NOMO-1 treated with DMSO at 0.1 percent for 48 hours (cell line): ENCODE measurements around the gene ASXL1.
"Not testable (repeated sequence)": the region's sequence is repeated elsewhere in the genome, so short reads cannot be mapped to it uniquely, and the experiment has no call there.

Experiments
- DNase-seq: peaks from one replicate; lab custom pipeline; 2025; ENCODE audit not compliant: unreplicated experiment; lab: John Stamatoyannopoulos, UW

The ASXL1 gene

DNA sequence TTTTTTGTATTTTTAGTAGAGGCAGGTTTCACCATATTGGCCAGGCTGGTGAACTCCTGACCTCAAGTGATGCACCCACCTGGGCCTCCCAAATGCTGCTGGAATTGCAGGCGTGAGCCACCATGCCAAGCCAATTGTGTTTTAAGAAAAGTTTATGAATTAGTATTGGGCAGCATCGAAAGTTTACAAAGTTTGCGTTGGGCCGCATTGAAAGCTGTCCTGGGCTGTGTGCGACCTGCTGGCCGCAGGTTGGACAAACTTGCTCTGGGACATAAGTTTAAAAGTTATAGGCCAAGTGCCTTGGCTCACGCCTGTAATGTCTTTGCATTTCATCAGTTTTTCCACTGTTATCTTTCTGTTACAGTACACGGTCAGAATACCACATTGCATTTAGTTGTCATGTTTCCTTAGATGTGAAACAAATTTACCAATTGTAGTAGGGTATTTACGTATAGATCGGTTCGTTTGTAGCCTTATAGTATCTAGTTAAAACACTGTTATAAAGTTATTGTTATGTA lies 39.5 kb downstream of the ASXL1 start:
- no peak for DNase-seq

DNA sequence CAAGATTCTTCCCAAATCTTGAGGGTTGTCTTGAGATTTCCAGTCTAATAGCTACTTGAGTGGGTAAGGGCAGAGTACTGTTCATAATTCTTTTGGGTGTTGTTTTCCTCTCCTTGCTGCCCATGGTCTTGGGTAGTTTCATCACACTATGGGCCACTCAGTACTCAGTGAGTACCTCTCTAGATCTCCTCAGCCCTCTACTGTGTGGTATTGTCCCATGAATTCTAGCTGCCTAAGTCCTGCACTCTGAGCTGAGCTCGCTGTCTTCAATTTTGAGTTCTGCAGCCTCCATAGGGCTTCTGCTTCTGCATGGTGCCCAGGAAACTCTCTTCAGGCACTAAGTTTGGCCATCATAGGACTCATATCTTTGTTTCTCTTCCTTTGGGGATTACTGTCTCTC lies 42.3 kb downstream of the ASXL1 start:
- DNase-seq, result no peak

DNA sequence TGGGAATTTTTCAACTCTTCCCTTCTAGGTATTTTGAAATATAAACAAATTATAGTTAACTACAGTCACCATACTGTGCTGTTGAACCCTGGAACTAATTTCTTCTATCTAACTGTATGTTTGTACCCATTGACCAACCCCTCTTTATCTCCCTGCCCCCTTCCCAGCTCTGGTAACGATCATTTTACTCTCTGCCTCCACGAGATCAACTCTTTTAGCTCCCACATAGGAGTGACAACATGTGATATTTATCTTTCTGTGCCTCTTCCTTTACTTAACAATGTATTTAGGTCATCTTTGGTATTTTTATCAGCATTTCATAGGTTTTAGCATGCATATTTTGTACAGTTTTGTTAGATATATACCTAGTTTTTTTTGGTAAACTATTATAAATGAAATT lies 45.9 kb downstream of the ASXL1 start:
- no peak for DNase-seq

DNA sequence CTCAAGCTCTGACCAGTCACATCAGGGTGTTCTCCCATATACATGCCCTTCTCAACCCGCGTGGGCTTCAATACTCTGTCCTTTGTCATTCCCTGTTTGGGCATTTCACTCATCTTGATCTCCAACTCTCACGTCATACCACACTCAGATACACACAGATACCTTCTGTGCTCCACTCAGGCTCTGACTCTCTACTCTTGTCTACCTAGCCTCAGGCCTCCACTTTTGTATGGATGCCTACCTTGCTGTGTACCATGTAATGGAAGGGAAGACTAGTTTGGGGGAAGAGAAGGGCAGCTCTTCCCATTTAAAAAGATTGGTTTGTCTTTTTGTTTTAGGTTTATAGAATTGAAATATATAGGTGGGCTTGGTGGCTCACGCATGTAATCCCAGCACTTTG lies 48.6 kb downstream of the ASXL1 start:
- no peak for DNase-seq

DNA sequence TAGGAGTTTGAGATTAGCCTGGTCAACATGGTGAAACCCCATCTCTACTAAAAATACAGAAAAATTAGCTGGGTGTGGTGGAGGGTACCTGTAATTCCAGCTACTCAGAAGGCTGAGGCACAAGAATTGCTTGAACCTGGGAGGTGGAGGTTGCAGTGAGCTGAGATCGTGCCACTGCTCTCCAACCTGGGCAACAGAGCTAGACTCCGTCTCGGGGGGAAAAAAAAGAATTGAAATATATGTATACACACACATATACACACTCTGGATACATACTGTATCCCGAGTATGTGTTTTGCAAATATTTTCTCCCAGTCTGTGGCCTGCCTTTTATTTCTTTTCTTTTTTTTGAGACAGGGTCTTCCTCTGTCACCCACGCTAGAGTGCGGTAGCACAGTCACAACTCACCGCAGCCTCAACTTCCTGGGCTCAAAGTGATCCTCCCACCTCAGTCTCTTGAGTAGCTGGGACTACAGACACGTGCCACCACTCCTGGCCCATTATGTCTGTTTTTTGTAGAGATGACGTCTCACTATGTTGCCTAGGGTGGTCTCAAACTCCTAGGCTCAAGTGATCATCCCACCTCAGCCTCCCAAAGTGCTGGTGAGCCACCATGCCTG lies 49.1 kb downstream of the ASXL1 start:
- not testable (repeated sequence) for DNase-seq

DNA sequence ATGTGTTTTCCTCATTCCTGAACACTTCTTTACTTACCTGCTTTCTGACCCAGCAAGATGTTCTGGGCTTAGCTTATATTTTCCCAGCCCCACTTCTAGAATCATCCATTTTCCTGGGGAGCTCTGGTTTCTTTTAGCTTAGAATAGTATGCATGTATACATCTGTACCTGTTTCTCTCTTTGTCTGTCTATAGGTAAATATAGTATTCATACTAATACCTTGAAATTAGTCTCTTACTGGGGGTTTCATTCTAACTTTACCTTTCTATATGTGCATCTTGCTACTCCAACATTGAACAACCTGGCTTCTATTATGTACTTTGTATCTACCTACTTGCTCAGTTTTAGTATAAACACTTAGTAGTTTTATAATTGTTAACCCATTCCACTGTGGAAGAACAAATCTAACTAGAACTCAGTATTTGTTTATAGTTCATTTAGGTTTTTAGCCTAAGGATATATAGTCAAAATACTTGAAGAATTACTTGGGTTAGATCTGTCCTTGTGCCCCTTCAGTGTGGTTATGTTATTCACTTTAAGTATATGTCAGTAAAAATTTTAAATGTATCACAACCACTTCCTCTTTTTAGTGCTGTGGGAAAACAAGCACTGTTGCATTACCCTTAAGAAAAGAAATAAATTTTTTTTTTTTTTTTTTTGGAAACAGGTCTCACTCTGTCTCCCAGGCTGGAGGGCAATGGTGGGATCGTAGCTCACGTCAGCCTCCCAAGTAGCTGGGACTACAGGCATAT lies 54.0 kb downstream of the ASXL1 start:
- peak; percentile 76 for DNase-seq

DNA sequence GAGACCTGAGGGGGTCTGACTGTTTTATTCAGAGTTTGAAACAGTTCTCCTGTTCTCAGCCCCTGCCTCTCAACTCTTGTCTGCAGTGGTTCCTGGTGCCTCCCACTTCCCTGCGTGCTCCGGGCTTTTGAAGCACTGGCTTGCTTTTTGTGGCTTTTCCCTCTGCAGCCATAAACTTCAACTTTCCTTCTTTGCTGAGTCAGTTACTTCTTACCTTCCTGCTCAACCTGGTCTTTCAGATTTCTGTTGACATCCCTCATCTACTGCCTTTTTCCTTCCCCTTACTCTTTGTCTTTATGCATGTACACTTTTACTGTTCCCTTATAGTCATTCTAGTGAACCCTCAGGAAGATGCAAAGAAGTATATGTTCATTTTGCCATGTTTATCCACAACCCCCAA lies 57.4 kb downstream of the ASXL1 start:
- DNase-seq, result no peak

DNA sequence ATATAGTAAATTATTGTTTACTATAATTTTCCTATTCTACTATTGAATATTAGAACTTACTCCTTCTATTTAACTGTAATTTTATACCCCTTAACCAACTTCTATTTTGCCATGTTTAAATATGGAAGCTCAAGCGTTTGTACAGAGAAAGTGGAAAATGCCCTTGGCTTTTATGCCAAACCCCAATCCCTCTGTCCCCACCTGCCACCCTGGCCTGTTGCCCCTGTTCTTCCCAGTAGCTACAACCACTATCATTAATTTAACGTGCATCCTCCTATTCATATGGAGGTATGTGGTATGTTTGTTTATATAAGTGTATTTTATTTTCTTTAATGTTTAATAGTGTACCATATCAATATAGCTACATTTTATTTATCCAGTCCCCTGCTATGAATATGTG lies 58.1 kb downstream of the ASXL1 start:
- DNase-seq, result no peak

DNA sequence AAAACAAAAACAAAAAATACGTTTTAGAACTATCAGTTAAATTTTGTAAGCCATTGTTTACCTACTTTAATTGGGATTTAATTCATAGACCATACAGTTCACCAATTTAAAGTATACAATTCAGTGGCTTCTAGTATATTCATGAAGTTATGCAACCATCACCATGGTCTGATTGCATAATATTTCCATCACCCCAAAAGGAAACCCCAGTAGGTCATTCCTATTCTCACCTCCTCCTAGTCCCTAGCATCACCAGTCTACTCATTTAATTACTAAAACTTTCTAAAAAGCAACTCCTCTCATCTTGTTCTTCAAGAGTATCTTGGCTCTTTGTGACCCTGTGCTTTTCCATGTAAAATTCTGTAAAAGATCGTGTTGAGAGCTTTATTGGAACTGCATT lies 60.2 kb downstream of the ASXL1 start:
- DNase-seq, result no peak

DNA sequence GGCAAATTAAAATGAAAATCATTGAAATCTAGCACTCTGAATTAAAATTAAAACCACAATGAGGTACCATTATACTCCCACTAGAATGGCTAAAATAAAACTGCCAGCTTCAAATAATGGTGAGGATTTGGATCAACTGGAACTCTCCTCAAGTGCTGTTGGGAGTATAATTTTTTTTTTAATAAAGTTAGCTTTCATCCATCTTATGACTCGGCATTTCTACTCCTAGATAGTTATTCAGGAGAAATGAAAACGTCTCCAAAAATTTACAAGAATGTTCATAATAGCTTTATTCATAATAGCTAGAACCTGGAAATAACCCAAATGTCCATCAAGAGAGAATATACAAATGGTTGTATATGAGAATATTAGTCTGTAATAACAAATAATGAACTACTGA lies 63.2 kb downstream of the ASXL1 start:
- no peak for DNase-seq

DNA sequence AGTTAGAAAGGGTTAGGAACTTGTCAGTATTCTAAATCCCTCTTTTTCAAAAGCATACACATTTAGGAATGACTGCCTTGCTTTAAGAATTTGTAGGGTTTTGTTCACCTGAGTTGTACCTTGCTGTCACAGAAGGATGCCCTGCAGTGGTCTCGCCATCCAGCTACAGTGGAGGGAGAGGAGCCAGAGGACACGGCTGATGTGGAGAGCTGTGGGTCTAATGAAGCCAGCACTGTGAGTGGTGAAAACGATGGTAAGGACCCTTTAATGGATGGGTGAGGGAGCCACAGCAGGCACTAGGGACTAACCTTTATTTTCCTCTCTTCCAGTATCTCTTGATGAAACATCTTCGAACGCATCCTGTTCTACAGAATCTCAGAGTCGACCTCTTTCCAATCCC lies 69.9 kb downstream of the ASXL1 start:
- DNase-seq, result no peak

DNA sequence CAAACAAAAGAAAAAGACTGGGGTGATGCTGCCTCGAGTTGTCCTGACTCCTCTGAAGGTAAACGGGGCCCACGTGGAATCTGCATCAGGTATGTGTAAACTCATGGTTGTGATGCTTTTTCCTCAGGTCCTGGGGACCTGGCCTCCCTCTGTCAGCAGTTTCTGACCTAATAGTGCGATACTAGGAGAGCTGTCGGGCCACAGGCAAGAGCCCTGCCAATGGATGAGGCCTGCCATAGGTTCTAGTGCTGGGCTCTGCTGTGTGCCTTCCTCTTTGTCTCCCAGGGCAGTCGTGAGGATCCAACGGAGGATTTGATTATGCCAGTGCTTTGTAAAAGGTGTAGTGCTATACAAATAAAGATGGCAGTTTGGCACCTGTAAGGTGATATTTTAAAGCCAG lies 71.2 kb downstream of the ASXL1 start:
- no peak for DNase-seq

DNA sequence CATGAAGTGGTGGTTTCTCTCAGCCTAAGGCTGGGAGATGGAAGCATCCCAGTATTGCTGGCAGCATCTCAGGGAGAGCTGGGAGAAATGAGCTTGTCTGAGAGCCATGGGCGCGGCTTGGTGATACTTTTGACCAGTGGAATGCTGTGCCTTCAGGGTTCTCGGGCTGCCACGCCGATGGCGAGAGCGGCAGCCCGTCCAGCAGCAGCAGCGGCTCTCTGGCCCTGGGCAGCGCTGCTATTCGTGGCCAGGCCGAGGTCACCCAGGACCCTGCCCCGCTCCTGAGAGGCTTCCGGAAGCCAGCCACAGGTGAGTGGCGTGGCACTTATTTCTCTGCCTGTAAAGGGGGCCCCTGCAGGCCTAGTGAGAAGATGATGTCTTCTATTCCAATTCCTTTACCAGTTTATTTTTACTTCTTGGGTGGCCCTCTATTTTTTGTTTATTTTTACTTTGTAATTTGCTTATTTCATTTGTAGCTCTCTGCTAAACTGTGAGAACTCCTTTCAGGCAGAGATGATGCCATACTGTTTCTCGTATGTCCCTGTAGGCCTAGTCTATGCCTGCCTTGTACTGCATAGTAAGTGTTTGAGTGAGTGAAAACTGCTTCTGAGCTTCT lies 71.7 kb downstream of the ASXL1 start:
- DNase-seq, result no peak

DNA sequence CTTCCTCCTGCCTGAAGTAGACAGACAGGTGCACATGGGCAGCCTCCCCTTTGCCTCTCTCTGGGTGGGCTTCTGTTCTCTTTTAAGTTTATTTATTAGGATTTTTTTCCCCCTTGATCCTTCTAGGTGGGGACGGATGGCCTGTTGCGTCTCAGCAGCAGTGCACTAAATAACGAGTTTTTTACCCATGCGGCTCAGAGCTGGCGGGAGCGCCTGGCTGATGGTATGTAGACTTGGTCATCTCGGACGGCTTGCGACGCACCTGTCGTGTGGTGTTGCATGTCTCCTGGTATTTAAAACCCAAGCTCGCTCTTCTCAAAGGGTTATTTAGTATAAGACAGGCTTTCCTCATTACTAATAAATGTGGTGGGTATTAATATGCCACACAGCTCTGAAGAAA lies 73.3 kb downstream of the ASXL1 start:
- DNase-seq, result no peak

DNA sequence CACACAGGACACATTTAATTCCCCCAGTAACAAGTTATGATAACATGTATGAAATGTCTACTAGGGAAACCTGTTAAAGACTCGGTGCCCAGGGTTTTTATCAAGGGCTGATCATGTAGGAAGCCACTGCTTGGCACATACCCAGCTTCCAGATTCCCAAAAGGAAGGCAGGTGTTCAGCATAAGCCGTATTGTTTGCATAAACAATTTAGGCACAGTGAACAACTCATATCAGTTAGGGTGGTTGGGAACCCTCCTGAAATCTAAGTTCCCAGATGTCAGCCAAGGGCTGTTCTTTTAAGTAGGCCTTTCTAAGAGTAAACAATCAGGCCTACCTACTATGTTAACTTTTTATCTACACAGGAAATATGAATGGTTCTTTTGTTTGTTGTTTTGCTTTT lies 74.1 kb downstream of the ASXL1 start:
- no peak for DNase-seq

DNA sequence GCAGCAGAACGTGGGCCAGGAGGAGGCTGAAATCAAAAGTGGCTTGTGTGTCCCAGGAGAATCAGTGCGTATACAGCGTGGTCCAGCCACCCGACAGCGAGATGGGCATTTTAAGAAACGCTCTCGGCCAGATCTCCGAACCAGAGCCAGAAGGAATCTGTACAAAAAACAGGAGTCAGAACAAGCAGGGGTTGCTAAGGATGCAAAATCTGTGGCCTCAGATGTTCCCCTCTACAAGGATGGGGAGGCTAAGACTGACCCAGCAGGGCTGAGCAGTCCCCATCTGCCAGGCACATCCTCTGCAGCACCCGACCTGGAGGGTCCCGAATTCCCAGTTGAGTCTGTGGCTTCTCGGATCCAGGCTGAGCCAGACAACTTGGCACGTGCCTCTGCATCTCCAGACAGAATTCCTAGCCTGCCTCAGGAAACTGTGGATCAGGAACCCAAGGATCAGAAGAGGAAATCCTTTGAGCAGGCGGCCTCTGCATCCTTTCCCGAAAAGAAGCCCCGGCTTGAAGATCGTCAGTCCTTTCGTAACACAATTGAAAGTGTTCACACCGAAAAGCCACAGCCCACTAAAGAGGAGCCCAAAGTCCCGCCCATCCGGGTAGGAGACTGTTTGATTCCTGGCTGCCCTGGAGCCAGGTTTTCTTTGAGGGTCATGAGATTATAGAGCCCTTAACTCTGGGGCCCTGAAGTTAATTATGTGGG lies 75.3 kb downstream of the ASXL1 start:
- DNase-seq, result no peak

DNA sequence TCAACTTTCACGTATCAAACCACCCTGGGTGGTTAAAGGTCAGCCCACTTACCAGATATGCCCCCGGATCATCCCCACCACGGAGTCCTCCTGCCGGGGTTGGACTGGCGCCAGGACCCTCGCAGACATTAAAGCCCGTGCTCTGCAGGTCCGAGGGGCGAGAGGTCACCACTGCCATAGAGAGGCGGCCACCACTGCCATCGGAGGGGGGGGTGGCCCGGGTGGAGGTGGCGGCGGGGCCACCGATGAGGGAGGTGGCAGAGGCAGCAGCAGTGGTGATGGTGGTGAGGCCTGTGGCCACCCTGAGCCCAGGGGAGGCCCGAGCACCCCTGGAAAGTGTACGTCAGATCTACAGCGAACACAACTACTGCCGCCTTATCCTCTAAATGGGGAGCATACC lies 76.3 kb downstream of the ASXL1 start:
- no peak for DNase-seq

DNA sequence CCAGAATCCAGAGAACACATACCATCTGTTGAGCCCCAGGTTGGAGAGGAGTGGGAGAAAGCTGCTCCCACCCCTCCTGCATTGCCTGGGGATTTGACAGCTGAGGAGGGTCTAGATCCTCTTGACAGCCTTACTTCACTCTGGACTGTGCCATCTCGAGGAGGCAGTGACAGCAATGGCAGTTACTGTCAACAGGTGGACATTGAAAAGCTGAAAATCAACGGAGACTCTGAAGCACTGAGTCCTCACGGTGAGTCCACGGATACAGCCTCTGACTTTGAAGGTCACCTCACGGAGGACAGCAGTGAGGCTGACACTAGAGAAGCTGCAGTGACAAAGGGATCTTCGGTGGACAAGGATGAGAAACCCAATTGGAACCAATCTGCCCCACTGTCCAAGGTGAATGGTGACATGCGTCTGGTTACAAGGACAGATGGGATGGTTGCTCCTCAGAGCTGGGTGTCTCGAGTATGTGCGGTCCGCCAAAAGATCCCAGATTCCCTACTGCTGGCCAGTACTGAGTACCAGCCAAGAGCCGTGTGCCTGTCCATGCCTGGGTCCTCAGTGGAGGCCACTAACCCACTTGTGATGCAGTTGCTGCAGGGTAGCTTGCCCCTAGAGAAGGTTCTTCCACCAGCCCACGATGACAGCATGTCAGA lies 77.4 kb downstream of the ASXL1 start:
- no peak for DNase-seq

DNA sequence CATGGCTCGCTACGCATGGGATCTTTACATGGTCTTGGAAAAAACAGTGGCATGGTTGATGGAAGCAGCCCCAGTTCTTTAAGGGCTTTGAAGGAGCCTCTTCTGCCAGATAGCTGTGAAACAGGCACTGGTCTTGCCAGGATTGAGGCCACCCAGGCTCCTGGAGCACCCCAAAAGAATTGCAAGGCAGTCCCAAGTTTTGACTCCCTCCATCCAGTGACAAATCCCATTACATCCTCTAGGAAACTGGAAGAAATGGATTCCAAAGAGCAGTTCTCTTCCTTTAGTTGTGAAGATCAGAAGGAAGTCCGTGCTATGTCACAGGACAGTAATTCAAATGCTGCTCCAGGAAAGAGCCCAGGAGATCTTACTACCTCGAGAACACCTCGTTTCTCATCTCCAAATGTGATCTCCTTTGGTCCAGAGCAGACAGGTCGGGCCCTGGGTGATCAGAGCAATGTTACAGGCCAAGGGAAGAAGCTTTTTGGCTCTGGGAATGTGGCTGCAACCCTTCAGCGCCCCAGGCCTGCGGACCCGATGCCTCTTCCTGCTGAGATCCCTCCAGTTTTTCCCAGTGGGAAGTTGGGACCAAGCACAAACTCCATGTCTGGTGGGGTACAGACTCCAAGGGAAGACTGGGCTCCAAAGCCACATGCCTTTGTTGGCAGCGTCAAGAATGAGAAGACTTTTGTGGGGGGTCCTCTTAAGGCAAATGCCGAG lies 78.2 kb downstream of the ASXL1 start:
- no peak for DNase-seq

DNA sequence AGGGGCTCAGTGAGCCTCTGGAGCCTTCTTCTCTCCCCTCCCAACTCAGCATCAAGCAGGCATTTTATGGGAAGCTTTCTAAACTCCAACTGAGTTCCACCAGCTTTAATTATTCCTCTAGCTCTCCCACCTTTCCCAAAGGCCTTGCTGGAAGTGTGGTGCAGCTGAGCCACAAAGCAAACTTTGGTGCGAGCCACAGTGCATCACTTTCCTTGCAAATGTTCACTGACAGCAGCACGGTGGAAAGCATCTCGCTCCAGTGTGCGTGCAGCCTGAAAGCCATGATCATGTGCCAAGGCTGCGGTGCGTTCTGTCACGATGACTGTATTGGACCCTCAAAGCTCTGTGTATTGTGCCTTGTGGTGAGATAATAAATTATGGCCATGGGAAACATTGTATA lies 78.8 kb downstream of the ASXL1 start:
- no peak for DNase-seq
